A673 (cell line): Measurements from ENCODE around the gene MACROD1. TPM values are rescaled to one million over a fixed set of nuclear protein-coding genes. Genes with fewer than 3 reads are reported as not detected.
A peak's percentile ranks its signal among the peaks of the same experiment; 100 is the strongest.

Experiments
- BruUV-seq: library from RNA; stranded (reverse); fragments of 400-500 nt; replicated peaks from 2 replicates; lab custom pipeline; 2021; lab: Mats Ljungman, UMichigan
- CTCF ChIA-PET: fragments of 300-600 bp; sonication (Branson Sonifier 250); formaldehyde crosslinking; loops from one replicate; lab custom pipeline; 2022; ENCODE audit warnings: antibody characterized with exemption; lab: Charles Lee
- POLR2A ChIA-PET: fragments of 300-600 bp; sonication (Branson Sonifier 250); formaldehyde crosslinking; loops from one replicate; lab custom pipeline; 2022; ENCODE audit warnings: antibody characterized with exemption; ENCODE audit not compliant: low non-redundant PET; lab: Charles Lee
- DNase-seq: peaks from one replicate; pipeline ENCODE4 v3.0.0-alpha.2; 2015; ENCODE audit warnings: low spot score
- H3K27ac ChIP-seq: fragments of 200-600 bp; sonication (generic); 2 replicates; pipeline ENCODE4 v1.5.1; 2016; ENCODE audit warnings: mixed run types, low read depth, mild to moderate bottlenecking, mixed read lengths, antibody characterized with exemption, low read length; ENCODE audit not compliant: poor library complexity, severe bottlenecking
- H3K27me3 ChIP-seq: fragments of 200-600 bp; sonication (generic); replicated peaks from 2 replicates; pipeline ENCODE4 v1.6.1; 2017; ENCODE audit warnings: mixed run types, low read depth, mild to moderate bottlenecking, mixed read lengths, antibody characterized with exemption, low read length; ENCODE audit not compliant: insufficient read depth, poor library complexity
- H3K36me3 ChIP-seq: fragments of 200-600 bp; sonication (generic); 2 replicates; pipeline ENCODE4 v1.6.1; 2016; ENCODE audit warnings: mixed run types, mild to moderate bottlenecking, mixed read lengths, antibody characterized with exemption, low read length; ENCODE audit not compliant: insufficient read depth, poor library complexity, severe bottlenecking
- H3K4me1 ChIP-seq: fragments of 200-600 bp; sonication (generic); 2 replicates; pipeline ENCODE4 v1.6.1; 2017; ENCODE audit warnings: mixed run types, mild to moderate bottlenecking, mixed read lengths, antibody characterized with exemption, low read length; ENCODE audit not compliant: insufficient read depth, poor library complexity, severe bottlenecking
- H3K4me3 ChIP-seq: fragments of 200-600 bp; sonication (generic); 2 replicates; pipeline ENCODE4 v1.5.1; 2016; ENCODE audit warnings: low read depth, mixed run types, mild to moderate bottlenecking, mixed read lengths, low read length; ENCODE audit not compliant: poor library complexity, severe bottlenecking
- H3K9me3 ChIP-seq: fragments of 200-600 bp; sonication (generic); 2 replicates; pipeline ENCODE4 v1.6.1; 2016; ENCODE audit warnings: mixed run types, low read depth, mild to moderate bottlenecking, mixed read lengths, antibody characterized with exemption, low read length; ENCODE audit not compliant: poor library complexity, severe bottlenecking
- EZH2 ChIP-seq: fragments of 200-600 bp; sonication (generic); IDR thresholded peaks from 2 replicates; pipeline ENCODE4 v1.6.1; 2017; ENCODE audit warnings: borderline replicate concordance, low read depth, mild to moderate bottlenecking, mixed read lengths, antibody characterized with exemption, low read length; ENCODE audit not compliant: poor library complexity, severe bottlenecking
- intact Hi-C: fragments of 100-400 bp; cut with micrococcal nuclease; formaldehyde crosslinking; loops from one replicate; pipeline ENCODE4 v1.10.0; 2022; ENCODE audit not compliant: unreplicated experiment
- total RNA-seq: library from RNA; stranded (reverse); gene quantifications from 2 replicates; pipeline ENCODE4 v1.2.3, GENCODE V29; 2021
- TF ChIP-seq, protein P1 (sequence below): fragments of 300-800, 200-600 bp; sonication (generic); conservative IDR thresholded peaks from 2 replicates; pipeline ENCODE4 v1.5.1; 2017; ENCODE audit warnings: low read depth, mild to moderate bottlenecking, antibody characterized with exemption, low read length, moderate library complexity, mixed read lengths

MACROD1 gene
- total RNA-seq, 1 experiment from 2014 or later, result 28.7 TPM

DNA sequence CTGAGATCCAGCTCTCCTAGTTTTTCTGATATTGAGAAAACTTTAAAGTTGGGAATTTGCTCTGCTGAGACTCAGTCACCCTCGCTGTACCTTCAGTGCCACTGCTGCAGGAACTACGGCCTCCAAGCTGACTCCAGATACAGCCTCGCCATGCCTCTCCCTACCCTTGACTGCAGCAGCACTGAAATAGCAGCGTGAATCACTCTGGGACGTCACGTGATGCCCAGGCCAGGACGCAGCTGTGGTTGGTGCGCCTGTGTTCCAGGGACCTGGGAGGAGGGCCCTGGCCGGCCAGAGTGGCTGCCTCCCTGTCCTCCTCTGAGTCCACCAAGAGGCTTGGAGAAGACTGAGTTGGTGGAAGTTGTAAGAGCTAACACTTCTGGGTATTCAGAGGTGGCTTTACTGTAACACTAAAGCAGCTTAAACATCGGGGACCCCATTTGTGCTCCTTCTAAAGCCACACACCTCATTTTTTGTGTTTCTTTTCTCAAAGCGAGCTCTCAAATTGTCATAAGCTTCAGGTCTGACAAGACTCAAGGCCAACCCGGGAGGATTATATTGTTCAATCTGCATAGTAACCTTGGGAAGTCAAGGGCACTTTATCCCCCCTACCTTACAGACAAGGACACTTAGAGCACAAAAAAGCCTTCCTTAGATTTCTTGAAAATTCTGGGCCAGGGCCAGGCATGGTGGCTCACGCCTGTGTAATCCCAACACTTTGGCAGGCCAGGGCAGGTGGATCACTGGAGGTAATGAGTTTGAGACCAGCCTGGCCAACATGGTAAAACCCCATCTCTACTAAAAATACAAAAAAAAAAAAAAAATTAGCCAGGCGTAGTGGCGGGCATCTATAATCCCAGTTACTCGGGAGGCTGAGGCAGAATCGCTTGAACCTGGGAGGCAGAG, 15.8 kb upstream of the MACROD1 start:
- TF ChIP-seq, protein P1, sequence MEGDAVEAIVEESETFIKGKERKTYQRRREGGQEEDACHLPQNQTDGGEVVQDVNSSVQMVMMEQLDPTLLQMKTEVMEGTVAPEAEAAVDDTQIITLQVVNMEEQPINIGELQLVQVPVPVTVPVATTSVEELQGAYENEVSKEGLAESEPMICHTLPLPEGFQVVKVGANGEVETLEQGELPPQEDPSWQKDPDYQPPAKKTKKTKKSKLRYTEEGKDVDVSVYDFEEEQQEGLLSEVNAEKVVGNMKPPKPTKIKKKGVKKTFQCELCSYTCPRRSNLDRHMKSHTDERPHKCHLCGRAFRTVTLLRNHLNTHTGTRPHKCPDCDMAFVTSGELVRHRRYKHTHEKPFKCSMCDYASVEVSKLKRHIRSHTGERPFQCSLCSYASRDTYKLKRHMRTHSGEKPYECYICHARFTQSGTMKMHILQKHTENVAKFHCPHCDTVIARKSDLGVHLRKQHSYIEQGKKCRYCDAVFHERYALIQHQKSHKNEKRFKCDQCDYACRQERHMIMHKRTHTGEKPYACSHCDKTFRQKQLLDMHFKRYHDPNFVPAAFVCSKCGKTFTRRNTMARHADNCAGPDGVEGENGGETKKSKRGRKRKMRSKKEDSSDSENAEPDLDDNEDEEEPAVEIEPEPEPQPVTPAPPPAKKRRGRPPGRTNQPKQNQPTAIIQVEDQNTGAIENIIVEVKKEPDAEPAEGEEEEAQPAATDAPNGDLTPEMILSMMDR, result no peak
- TF ChIP-seq EZH2, result no peak
- no TSS peak for BruUV-seq
- peaks cover 20% of the 10 kb centered on the region for H3K4me1 ChIP-seq
- intact Hi-C loops, result no loop called here
- H3K36me3 ChIP-seq, result no peaks in the 10 kb centered on the region
- ChIA-PET CTCF (interaction anchor here (1.2 kb wide), 1 partner anchor 70 kb away, joined by 3 read pairs; no protein-coding TSS in a partner anchor), POLR2A (interaction anchor here (0.5 kb wide), 1 partner anchor 11 kb away, joined by 3 read pairs; no protein-coding TSS in a partner anchor)
- peak overlapping the region; percentile 24 for H3K27ac ChIP-seq
- no peaks in the 10 kb centered on the region for H3K27me3 ChIP-seq
- peak; percentile 83 for DNase-seq
- H3K4me3 ChIP-seq, result no peak overlapping the region
- no peaks in the 10 kb centered on the region for H3K9me3 ChIP-seq

DNA sequence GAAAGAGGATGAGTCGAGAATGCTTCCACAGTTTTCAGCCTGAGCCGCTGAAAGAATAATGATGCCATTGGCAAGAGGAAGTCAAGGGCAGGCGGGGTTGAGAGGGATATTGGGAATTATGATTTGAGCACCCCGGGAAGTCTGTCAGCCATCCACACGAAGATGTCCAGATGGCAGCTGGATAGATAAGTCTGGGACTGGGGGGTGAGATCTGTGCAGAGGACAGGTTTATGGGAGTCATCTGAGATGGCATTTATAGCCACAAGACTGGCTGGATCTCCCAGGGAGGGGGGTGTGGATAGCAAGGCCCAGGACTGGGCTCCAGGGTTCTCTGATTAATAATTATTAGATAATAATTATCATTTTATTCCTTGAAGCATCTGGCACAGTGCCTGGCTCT, 15.0 kb upstream of the MACROD1 start:
- DNase-seq, result no peak
- H3K4me3 ChIP-seq, result no peak overlapping the region
- no peaks in the 10 kb centered on the region for H3K36me3 ChIP-seq
- intact Hi-C loops, result no loop called here
- H3K27me3 ChIP-seq, result no peaks in the 10 kb centered on the region
- BruUV-seq, result no TSS peak
- H3K4me1 ChIP-seq, result peaks cover 20% of the 10 kb centered on the region
- TF ChIP-seq, protein P1, result no peak
- TF ChIP-seq EZH2, result no peak
- peak overlapping the region; percentile 24 for H3K27ac ChIP-seq
- ChIA-PET CTCF (interaction anchor here (1.2 kb wide), 1 partner anchor 71 kb away, joined by 3 read pairs; no protein-coding TSS in a partner anchor), POLR2A (interaction anchor here (0.6 kb wide), 1 partner anchor 24 kb away, joined by 4 read pairs; no protein-coding TSS in a partner anchor)
- H3K9me3 ChIP-seq, result no peaks in the 10 kb centered on the region

GRCh38 chr11:64178951-64179639, 13.2 kb upstream of the MACROD1 start:
- H3K4me1 ChIP-seq, result peaks cover 20% of the 10 kb centered on the region
- TF ChIP-seq, protein P1, result no peak
- TF ChIP-seq EZH2, result no peak
- intact Hi-C loops, result no loop called here
- no TSS peak for BruUV-seq
- no peak for DNase-seq
- no peaks in the 10 kb centered on the region for H3K36me3 ChIP-seq
- H3K27me3 ChIP-seq, result no peaks in the 10 kb centered on the region
- no peaks in the 10 kb centered on the region for H3K9me3 ChIP-seq
- ChIA-PET POLR2A (no interaction called here), CTCF (no interaction called here)
- H3K27ac ChIP-seq, result no peak overlapping the region
- H3K4me3 ChIP-seq, result no peak overlapping the region
